HL-60 (cell line): ENCODE results near the gene PCNA.

ENCODE experiments used
- DNase-seq, 2 experiments: peaks; one replicate each; pipeline ENCODE4 v3.0.0-alpha.2; 2010 to 2020; ENCODE audit warnings: low read depth in 1 of 2, low spot score in 1 of 2
- H3K27ac ChIP-seq: fragments of 250-450 bp; sonication (Bioruptor Pico); replicated peaks from 2 replicates; pipeline ENCODE4 v1.5.1; 2020; ENCODE audit warnings: mild to moderate bottlenecking, moderate library complexity
- H3K27me3 ChIP-seq: fragments of 250-450 bp; sonication (Bioruptor Pico); 2 replicates; pipeline ENCODE4 v1.5.1; 2021; ENCODE audit warnings: mild to moderate bottlenecking, moderate library complexity; ENCODE audit not compliant: insufficient read depth, poor library complexity, severe bottlenecking
- H3K4me3 ChIP-seq: replicated peaks from 2 replicates; pipeline ENCODE4 v1.5.1; 2011; ENCODE audit warnings: mild to moderate bottlenecking, control low read depth, low read length; ENCODE audit not compliant: insufficient read depth
- CTCF ChIP-seq: IDR thresholded peaks from one replicate; pipeline ENCODE4 v1.5.1; 2011; ENCODE audit warnings: low read length, control low read depth, inconsistent platforms; ENCODE audit not compliant: insufficient read depth
- GABPA ChIP-seq: IDR thresholded peaks from 2 replicates; pipeline ENCODE4 v1.6.1; 2012; ENCODE audit warnings: low read depth
- POLR2AphosphoS5 ChIP-seq: IDR thresholded peaks from 2 replicates; pipeline ENCODE4 v1.6.1; 2012; ENCODE audit warnings: low read depth
- REST ChIP-seq: IDR thresholded peaks from 2 replicates; pipeline ENCODE4 v1.6.1; 2012; ENCODE audit warnings: low read depth; ENCODE audit not compliant: insufficient replicate concordance
- SPI1 ChIP-seq: IDR thresholded peaks from 2 replicates; pipeline ENCODE4 v1.6.1; 2012; ENCODE audit warnings: low read depth, mild to moderate bottlenecking, borderline replicate concordance

Gene PCNA

GRCh38 chr20:5128886-5129285 is 9.1 kb upstream of the PCNA start:
- Histone ChIP-seq H3K27ac (no peak overlapping the region), H3K4me3 (no peak overlapping the region), H3K27me3 (no peaks in the 10 kb centered on the region)
- TF ChIP-seq REST (peak; percentile 82), SPI1 (no peak)
- DNase-seq, result no peak

GRCh38 chr20:5127859-5128424 is 8.2 kb upstream of the PCNA start:
- H3K27me3 ChIP-seq, result no peaks in the 10 kb centered on the region
- no peak overlapping the region for H3K27ac ChIP-seq
- TF ChIP-seq SPI1, result no peak
- peak overlapping the region; percentile 94 for H3K4me3 ChIP-seq
- DNase-seq, result no peak

- H3K27ac ChIP-seq, result peak overlapping the region; percentile 62
- H3K4me3 ChIP-seq, result peak overlapping the region; percentile 94
- TF ChIP-seq GABPA, result no peak
- TF ChIP-seq POLR2AphosphoS5, result no peak
- no peak for TF ChIP-seq SPI1
- TF ChIP-seq REST, result peak; percentile 15
- no peak for TF ChIP-seq CTCF
- DNase-seq, result peak in 1 of 2 experiments; percentile 54
- no peaks in the 10 kb centered on the region for H3K27me3 ChIP-seq
These were observed 7.6 kb upstream of the PCNA start for GRCh38 chr20:5127204-5127858.

- Histone ChIP-seq H3K27ac (peak within 1 kb of the TSS; percentile 62), H3K27me3 (no peaks in the 10 kb centered on the region), H3K4me3 (peak within 1 kb of the TSS; percentile 94)
- peak; percentile 98 to 100 for DNase-seq
- TF ChIP-seq REST (no peak), CTCF (peak; percentile 12)
These were observed 6.9 kb upstream of the PCNA start, which contains the start of gene CDS2 for GRCh38 chr20:5126512-5127203. Gene CDS2 (plus strand): TSS chr20:5127008. CDS start chr20:5127093, 85 bp downstream.
